ENCODE measurements around the gene STX8. TPM values are rescaled to one million over a fixed set of nuclear protein-coding genes. Genes with fewer than 3 reads are reported as not detected.
"Not testable (repeated sequence)": the region's sequence is repeated elsewhere in the genome, so short reads cannot be mapped to it uniquely, and the experiment has no call there.

The STX8 gene
- total RNA-seq, 1 donor from 2014 or later: 54.8 TPM

DNA sequence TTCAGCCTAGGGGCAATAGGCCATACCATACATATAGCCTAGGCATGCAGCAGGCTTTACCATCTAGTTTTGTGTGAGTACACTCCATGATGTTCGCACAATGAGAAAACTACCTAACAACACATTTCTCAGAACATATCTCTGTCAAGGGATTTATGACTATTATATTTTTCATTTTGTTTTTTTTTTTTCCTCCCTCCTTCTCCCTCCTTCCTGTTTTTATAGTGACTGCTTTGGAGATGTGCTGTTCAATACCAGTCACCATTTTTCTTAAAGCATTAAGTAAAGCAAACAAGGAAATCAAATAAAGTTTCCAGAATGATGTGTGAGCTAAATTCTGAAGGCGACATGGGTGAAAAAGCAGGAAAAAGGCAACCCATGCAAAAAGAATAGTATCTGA, 194.6 kb downstream of the STX8 start:
- no peaks in the 10 kb centered on the region for H3K27me3 Mint-ChIP-seq (ENCODE audit: low read depth, unreplicated experiment)
- H3K4me1 ChIP-seq (ENCODE audit: insufficient read depth, low read length): peaks cover 8% of the 10 kb centered on the region
- peaks cover 4% of the 10 kb centered on the region for H3K36me3 ChIP-seq (ENCODE audit: insufficient read depth, low read length)
- H2AFZ ChIP-seq (ENCODE audit: low read depth, low read length): no peak overlapping the region
- peak overlapping the region; percentile 50 for H3K27ac ChIP-seq (ENCODE audit: low read depth, low read length)
- no peak for DNase-seq (ENCODE audit: low read depth)
- H3K4me1 Mint-ChIP-seq (ENCODE audit: low read depth, unreplicated experiment): no peaks in the 10 kb centered on the region
- H3K4me2 ChIP-seq (ENCODE audit: low read length): peak overlapping the region; percentile 52
- H3K9me3 ChIP-seq (ENCODE audit: insufficient read depth, low read depth, low read length): no peaks in the 10 kb centered on the region
- no peak for TF ChIP-seq EZH2 (IDR thresholded peaks at IDR 0.05; ENCODE audit: insufficient read depth, low read length)
- TF ChIP-seq, protein P1, sequence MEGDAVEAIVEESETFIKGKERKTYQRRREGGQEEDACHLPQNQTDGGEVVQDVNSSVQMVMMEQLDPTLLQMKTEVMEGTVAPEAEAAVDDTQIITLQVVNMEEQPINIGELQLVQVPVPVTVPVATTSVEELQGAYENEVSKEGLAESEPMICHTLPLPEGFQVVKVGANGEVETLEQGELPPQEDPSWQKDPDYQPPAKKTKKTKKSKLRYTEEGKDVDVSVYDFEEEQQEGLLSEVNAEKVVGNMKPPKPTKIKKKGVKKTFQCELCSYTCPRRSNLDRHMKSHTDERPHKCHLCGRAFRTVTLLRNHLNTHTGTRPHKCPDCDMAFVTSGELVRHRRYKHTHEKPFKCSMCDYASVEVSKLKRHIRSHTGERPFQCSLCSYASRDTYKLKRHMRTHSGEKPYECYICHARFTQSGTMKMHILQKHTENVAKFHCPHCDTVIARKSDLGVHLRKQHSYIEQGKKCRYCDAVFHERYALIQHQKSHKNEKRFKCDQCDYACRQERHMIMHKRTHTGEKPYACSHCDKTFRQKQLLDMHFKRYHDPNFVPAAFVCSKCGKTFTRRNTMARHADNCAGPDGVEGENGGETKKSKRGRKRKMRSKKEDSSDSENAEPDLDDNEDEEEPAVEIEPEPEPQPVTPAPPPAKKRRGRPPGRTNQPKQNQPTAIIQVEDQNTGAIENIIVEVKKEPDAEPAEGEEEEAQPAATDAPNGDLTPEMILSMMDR (IDR thresholded peaks at IDR 0.05; ENCODE audit: insufficient read depth, low read depth, low read length): no peak
- no peak overlapping the region for H3K9ac ChIP-seq (ENCODE audit: low read length)
- H3K36me3 Mint-ChIP-seq (ENCODE audit: low read depth, unreplicated experiment): peaks cover 6% of the 10 kb centered on the region
- no peaks in the 10 kb centered on the region for H3K27me3 ChIP-seq (ENCODE audit: insufficient read depth, low read length)
- peaks cover 3% of the 10 kb centered on the region for H3K9me3 Mint-ChIP-seq (ENCODE audit: unreplicated experiment)
- H3K27ac Mint-ChIP-seq (ENCODE audit: unreplicated experiment): no peak overlapping the region
- H3K4me3 Mint-ChIP-seq (ENCODE audit: unreplicated experiment): no peak overlapping the region
- H4K20me1 ChIP-seq (ENCODE audit: insufficient read depth, low read length): no peaks in the 10 kb centered on the region
- H3K79me2 ChIP-seq (ENCODE audit: insufficient read depth, low read length): no peaks in the 10 kb centered on the region
- no peak for FAIRE-seq
- H3K4me3 ChIP-seq (ENCODE audit: insufficient read depth, low read depth, low read length): no peak overlapping the region

GRCh38 chr17:9380361-9380760, 195.3 kb downstream of the STX8 start:
- Mint-ChIP-seq H3K27me3 (ENCODE audit: low read depth, unreplicated experiment) (no peaks in the 10 kb centered on the region), H3K36me3 (ENCODE audit: low read depth, unreplicated experiment) (peaks cover 12% of the 10 kb centered on the region), H3K4me1 (ENCODE audit: low read depth, unreplicated experiment) (no peaks in the 10 kb centered on the region), H3K27ac (ENCODE audit: unreplicated experiment) (no peak overlapping the region), H3K9me3 (ENCODE audit: unreplicated experiment) (peaks cover 6% of the 10 kb centered on the region), H3K4me3 (ENCODE audit: unreplicated experiment) (no peak overlapping the region)
- Histone ChIP-seq H4K20me1 (ENCODE audit: insufficient read depth, low read length) (no peaks in the 10 kb centered on the region), H3K36me3 (ENCODE audit: insufficient read depth, low read length) (peaks cover 4% of the 10 kb centered on the region), H3K4me1 (ENCODE audit: insufficient read depth, low read length) (peaks cover 8% of the 10 kb centered on the region), H3K4me3 (ENCODE audit: insufficient read depth, low read depth, low read length) (no peak overlapping the region), H3K9ac (ENCODE audit: low read length) (no peak overlapping the region), H2AFZ (ENCODE audit: low read depth, low read length) (no peak overlapping the region), H3K27me3 (ENCODE audit: insufficient read depth, low read length) (no peaks in the 10 kb centered on the region), H3K79me2 (ENCODE audit: insufficient read depth, low read length) (no peaks in the 10 kb centered on the region), H3K27ac (ENCODE audit: low read depth, low read length) (no peak overlapping the region), H3K9me3 (ENCODE audit: insufficient read depth, low read depth, low read length) (no peaks in the 10 kb centered on the region), H3K4me2 (ENCODE audit: low read length) (no peak overlapping the region)
- DNase-seq (ENCODE audit: low read depth): no peak
- TF ChIP-seq, protein P1 (IDR thresholded peaks at IDR 0.05; ENCODE audit: insufficient read depth, low read depth, low read length): no peak
- no peak for TF ChIP-seq EZH2 (IDR thresholded peaks at IDR 0.05; ENCODE audit: insufficient read depth, low read length)
- FAIRE-seq: no peak

- H3K4me3 ChIP-seq (ENCODE audit: insufficient read depth, low read depth, low read length); DNase-seq (ENCODE audit: low read depth); H3K27ac Mint-ChIP-seq (ENCODE audit: unreplicated experiment); H3K27me3 Mint-ChIP-seq (ENCODE audit: low read depth, unreplicated experiment); H3K4me1 ChIP-seq (ENCODE audit: insufficient read depth, low read length); H3K36me3 ChIP-seq (ENCODE audit: insufficient read depth, low read length); H3K4me1 Mint-ChIP-seq (ENCODE audit: low read depth, unreplicated experiment); H3K4me3 Mint-ChIP-seq (ENCODE audit: unreplicated experiment); H3K9me3 Mint-ChIP-seq (ENCODE audit: unreplicated experiment); H3K9me3 ChIP-seq (ENCODE audit: insufficient read depth, low read depth, low read length); H3K9ac ChIP-seq (ENCODE audit: low read length); H3K79me2 ChIP-seq (ENCODE audit: insufficient read depth, low read length); FAIRE-seq; H3K4me2 ChIP-seq (ENCODE audit: low read length); H3K27me3 ChIP-seq (ENCODE audit: insufficient read depth, low read length); H4K20me1 ChIP-seq (ENCODE audit: insufficient read depth, low read length); H3K27ac ChIP-seq (ENCODE audit: low read depth, low read length); H2AFZ ChIP-seq (ENCODE audit: low read depth, low read length): not testable (repeated sequence)
- H3K36me3 Mint-ChIP-seq (ENCODE audit: low read depth, unreplicated experiment): peaks cover 12% of the 10 kb centered on the region
These were observed 199.4 kb downstream of the STX8 start for GRCh38 chr17:9376177-9376576.

Data from astrocyte (in vitro differentiated cells and primary cell).